PC-3 (cell line): ENCODE measurements around the gene ARR3. TPM values are rescaled to one million over a fixed set of nuclear protein-coding genes. Genes with fewer than 3 reads are reported as not detected.

Experiments
- ATAC-seq: fragments of 200-7000 bp; cut with Tn5 transposase; 2 replicates; pipeline ENCODE4 v1.9.1; 2020; ENCODE audit warnings: mild to moderate bottlenecking, moderate library complexity
- BruUV-seq: library from RNA; stranded (reverse); fragments of 400-500 nt; replicated peaks from 2 replicates; lab custom pipeline; 2021; lab: Mats Ljungman, UMichigan
- CTCF ChIA-PET: fragments of 300-600 bp; sonication (Branson Sonifier 250); formaldehyde crosslinking; loops from one replicate; lab custom pipeline; 2022; ENCODE audit warnings: antibody characterized with exemption; lab: Charles Lee
- POLR2A ChIA-PET: fragments of 300-600 bp; sonication (Branson Sonifier 250); formaldehyde crosslinking; loops from one replicate; lab custom pipeline; 2022; ENCODE audit warnings: antibody characterized with exemption; ENCODE audit not compliant: unreplicated experiment; lab: Charles Lee
- DNase-seq: peaks from one replicate; pipeline ENCODE4 v3.0.0-alpha.2; 2015
- H2AFZ ChIP-seq: fragments of 300-600 bp; sonication (generic); 2 replicates; pipeline ENCODE4 v1.6.0; 2016; ENCODE audit warnings: antibody characterized with exemption, low read length
- H3F3A ChIP-seq: fragments of 300-600 bp; sonication (generic); one replicate; pipeline ENCODE4 v1.6.0; 2017; ENCODE audit warnings: antibody characterized with exemption, low read length, control low read depth, mild to moderate bottlenecking; ENCODE audit not compliant: unreplicated experiment
- H3K27ac ChIP-seq: fragments of 300-600 bp; sonication (generic); 2 replicates; pipeline ENCODE4 v1.5.1; 2016; ENCODE audit warnings: mild to moderate bottlenecking, low read length
- H3K27me3 ChIP-seq: fragments of 300-600 bp; sonication (generic); 2 replicates; pipeline ENCODE4 v1.6.1; 2016; ENCODE audit warnings: low read length, mixed read lengths
- H3K36me3 ChIP-seq: fragments of 300-600 bp; sonication (generic); 2 replicates; pipeline ENCODE4 v1.6.1; 2016; ENCODE audit warnings: low read depth, mixed run types, low read length, mixed read lengths
- H3K4me1 ChIP-seq: fragments of 300-600 bp; sonication (generic); 2 replicates; pipeline ENCODE4 v1.5.1; 2016; ENCODE audit warnings: low read length; ENCODE audit not compliant: insufficient read depth
- H3K4me2 ChIP-seq: fragments of 300-600 bp; sonication (generic); 2 replicates; pipeline ENCODE4 v1.6.0; 2016; ENCODE audit warnings: low read length
- H3K4me3 ChIP-seq: fragments of 300-600 bp; sonication (generic); 2 replicates; pipeline ENCODE4 v1.5.1; 2016; ENCODE audit warnings: mild to moderate bottlenecking, low read length, mixed read lengths
- H3K79me2 ChIP-seq: fragments of 300-600 bp; sonication (generic); 2 replicates; pipeline ENCODE4 v1.6.1; 2017; ENCODE audit warnings: low read length, mixed read lengths
- H3K9ac ChIP-seq: fragments of 300-600 bp; sonication (generic); 2 replicates; pipeline ENCODE4 v1.6.0; 2016; ENCODE audit warnings: mild to moderate bottlenecking, low read length
- H3K9me2 ChIP-seq: fragments of 300-600 bp; sonication (generic); replicated peaks from 2 replicates; pipeline ENCODE4 v1.6.1; 2016; ENCODE audit warnings: mixed run types, low read length, mixed read lengths
- H3K9me3 ChIP-seq: fragments of 300-600 bp; sonication (generic); 2 replicates; pipeline ENCODE4 v1.6.1; 2016; ENCODE audit warnings: low read length, mixed read lengths
- H4K20me1 ChIP-seq: fragments of 300-600 bp; sonication (generic); 2 replicates; pipeline ENCODE4 v1.6.1; 2016; ENCODE audit warnings: low read length, mixed read lengths
- CTCF ChIP-seq: fragments of 300-600 bp; sonication (generic); conservative IDR thresholded peaks from 2 replicates; pipeline ENCODE4 v1.5.1; 2017; ENCODE audit warnings: antibody characterized with exemption, low read depth, mild to moderate bottlenecking, low read length
- EZH2 ChIP-seq: fragments of 300-600 bp; sonication (generic); IDR thresholded peaks from one replicate; pipeline ENCODE4 v1.6.1; 2017; ENCODE audit warnings: antibody characterized with exemption, mild to moderate bottlenecking, low read length; ENCODE audit not compliant: unreplicated experiment
- EZH2phosphoT487 ChIP-seq: fragments of 300-600 bp; sonication (generic); IDR thresholded peaks from 2 replicates; pipeline ENCODE4 v1.6.1; 2018; ENCODE audit warnings: mild to moderate bottlenecking, antibody characterized with exemption, low read length, borderline replicate concordance
- intact Hi-C: fragments of 100-400 bp; cut with micrococcal nuclease; formaldehyde crosslinking; loops from 2 replicates; pipeline ENCODE4 v1.9.0; 2023
- total RNA-seq: library from RNA; depleted of rRNA; stranded (reverse); fragments of >200 nt; gene quantifications from 2 replicates; pipeline ENCODE4 v1.2.3, GENCODE V29; 2014

The ARR3 gene
- total RNA-seq, 1 experiment from 2014 or later = not detected

DNA sequence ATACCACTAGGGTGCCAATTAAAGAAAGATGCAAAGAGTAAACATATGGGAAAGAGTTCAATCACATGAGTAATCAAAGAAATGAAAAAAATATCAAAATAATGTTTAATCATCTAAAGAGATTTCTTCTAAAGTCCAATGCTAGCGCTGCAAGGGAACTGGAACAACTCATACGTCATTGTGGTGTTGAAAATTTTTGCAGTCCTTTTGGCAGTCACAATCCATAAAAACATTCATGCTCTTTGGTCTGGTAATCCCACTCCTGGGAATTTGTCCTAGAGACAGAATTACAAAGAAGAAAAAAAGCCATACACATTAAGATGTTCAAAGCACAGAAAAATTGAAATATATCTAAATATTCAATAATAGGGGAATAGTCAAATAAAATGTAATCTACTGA, 12.7 kb upstream of the ARR3 start:
- H3F3A ChIP-seq = no peaks in the 10 kb centered on the region
- H3K9ac ChIP-seq = no peak overlapping the region
- DNase-seq = no peak
- H3K79me2 ChIP-seq = no peaks in the 10 kb centered on the region
- H2AFZ ChIP-seq = no peak overlapping the region
- no peak overlapping the region; the same call in 1 of the 2 replicates for H3K27ac ChIP-seq
- H3K4me3 ChIP-seq = no peak overlapping the region
- intact Hi-C loops = no loop called here
- H3K27me3 ChIP-seq = no peaks in the 10 kb centered on the region
- no peaks in the 10 kb centered on the region for H3K9me3 ChIP-seq
- CTCF ChIA-PET = no interaction called here
- no peaks in the 10 kb centered on the region for H3K36me3 ChIP-seq
- H3K9me2 ChIP-seq = no peaks in the 10 kb centered on the region
- peaks cover 35% of the 10 kb centered on the region for H3K4me1 ChIP-seq
- no TSS peak for BruUV-seq
- no peaks in the 10 kb centered on the region for H4K20me1 ChIP-seq
- POLR2A ChIA-PET = no interaction called here
- H3K4me2 ChIP-seq = no peak overlapping the region
- no peak for ATAC-seq
- TF ChIP-seq EZH2phosphoT487 = no peak
- no peak for TF ChIP-seq CTCF
- TF ChIP-seq EZH2 = no peak

GRCh38 chrX:70257423-70258288, 10.5 kb upstream of the ARR3 start:
- CTCF ChIA-PET = no interaction called here
- no TSS peak for BruUV-seq
- POLR2A ChIA-PET = no interaction called here

More at GRCh38 chrX:70257423-70258288, 10.5 kb upstream of the ARR3 start:
- H3F3A ChIP-seq = no peaks in the 10 kb centered on the region
- no peak overlapping the region for H3K9ac ChIP-seq
- H3K36me3 ChIP-seq = no peaks in the 10 kb centered on the region
- no peak overlapping the region for H3K4me3 ChIP-seq
- H4K20me1 ChIP-seq = no peaks in the 10 kb centered on the region
- TF ChIP-seq EZH2phosphoT487 (no peak), CTCF (no peak), EZH2 (no peak)
- no peak overlapping the region for H3K27ac ChIP-seq
- no peak overlapping the region for H3K4me2 ChIP-seq
- H3K9me3 ChIP-seq = no peaks in the 10 kb centered on the region
- no peak overlapping the region for H2AFZ ChIP-seq
- no peaks in the 10 kb centered on the region for H3K79me2 ChIP-seq
- H3K27me3 ChIP-seq = no peaks in the 10 kb centered on the region
- peaks cover 29% of the 10 kb centered on the region for H3K4me1 ChIP-seq
- ATAC-seq (no peak), DNase-seq (no peak)
- no peaks in the 10 kb centered on the region for H3K9me2 ChIP-seq
- intact Hi-C loops = no loop called here
